ENCODE data around the gene MPZL1. TPM values are rescaled to one million over a fixed set of nuclear protein-coding genes. Genes with fewer than 3 reads are reported as not detected.
A peak's percentile ranks its signal among the peaks of the same experiment; 100 is the strongest.

The MPZL1 gene
- total RNA-seq, 3 donors from 2014 or later, result 43.5 to 86.8 (median 86.2) TPM

DNA sequence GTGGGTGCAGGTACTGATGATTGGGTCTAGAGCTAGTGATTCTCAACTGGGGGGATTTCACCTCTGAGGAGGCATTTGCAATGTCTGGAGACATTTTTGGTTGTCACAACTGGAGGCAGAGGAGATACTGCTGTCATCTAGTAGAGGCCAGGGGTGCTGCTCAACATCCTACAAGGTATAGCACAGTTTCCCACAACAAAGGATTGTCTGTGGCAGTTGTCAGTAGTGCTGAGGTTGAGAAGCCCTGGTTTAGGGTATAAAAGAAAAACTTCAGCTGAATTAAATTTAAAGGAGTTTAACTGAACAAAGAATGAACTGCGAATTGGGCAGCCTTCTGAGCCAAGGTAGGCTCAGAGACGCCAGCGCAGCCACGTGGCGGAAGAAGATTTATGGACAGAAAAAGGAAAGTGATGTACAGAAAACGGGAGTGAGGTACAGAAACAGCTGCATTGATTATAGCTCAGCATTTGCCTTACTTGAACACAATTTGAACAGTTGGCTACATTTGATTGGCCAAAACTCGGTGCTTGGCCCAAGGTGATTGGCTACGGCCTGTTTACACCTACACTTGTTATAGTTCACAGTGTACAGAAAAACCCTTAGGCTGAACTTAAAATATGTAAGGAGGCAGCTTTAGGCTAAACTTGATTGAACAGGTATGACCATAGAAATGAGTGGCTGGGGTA is 40.4 kb downstream of the MPZL1 start:
- no peaks in the 10 kb centered on the region for H3K9me3 ChIP-seq
- intact Hi-C loops (cut with DNase I; ENCODE audit: low total_unique reads), result no loop called here
- no peaks in the 10 kb centered on the region for H3K36me3 ChIP-seq
- TF ChIP-seq POLR2A (IDR thresholded peaks at IDR 0.05) (no peak), POLR2AphosphoS5 (IDR thresholded peaks at IDR 0.05) (no peak)
- TF ChIP-seq, protein P1, sequence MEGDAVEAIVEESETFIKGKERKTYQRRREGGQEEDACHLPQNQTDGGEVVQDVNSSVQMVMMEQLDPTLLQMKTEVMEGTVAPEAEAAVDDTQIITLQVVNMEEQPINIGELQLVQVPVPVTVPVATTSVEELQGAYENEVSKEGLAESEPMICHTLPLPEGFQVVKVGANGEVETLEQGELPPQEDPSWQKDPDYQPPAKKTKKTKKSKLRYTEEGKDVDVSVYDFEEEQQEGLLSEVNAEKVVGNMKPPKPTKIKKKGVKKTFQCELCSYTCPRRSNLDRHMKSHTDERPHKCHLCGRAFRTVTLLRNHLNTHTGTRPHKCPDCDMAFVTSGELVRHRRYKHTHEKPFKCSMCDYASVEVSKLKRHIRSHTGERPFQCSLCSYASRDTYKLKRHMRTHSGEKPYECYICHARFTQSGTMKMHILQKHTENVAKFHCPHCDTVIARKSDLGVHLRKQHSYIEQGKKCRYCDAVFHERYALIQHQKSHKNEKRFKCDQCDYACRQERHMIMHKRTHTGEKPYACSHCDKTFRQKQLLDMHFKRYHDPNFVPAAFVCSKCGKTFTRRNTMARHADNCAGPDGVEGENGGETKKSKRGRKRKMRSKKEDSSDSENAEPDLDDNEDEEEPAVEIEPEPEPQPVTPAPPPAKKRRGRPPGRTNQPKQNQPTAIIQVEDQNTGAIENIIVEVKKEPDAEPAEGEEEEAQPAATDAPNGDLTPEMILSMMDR (IDR thresholded peaks at IDR 0.05), result no peak
- peak overlapping the region; percentile 60 to 79 for H3K27ac ChIP-seq
- DNase-seq (ENCODE audit: low spot score in 2 of 2), result no peak
- no peak overlapping the region for H3K4me3 ChIP-seq
- H3K27me3 ChIP-seq, result no peaks in the 10 kb centered on the region
- peaks cover 7 to 8% of the 10 kb centered on the region in 2 donors for H3K4me1 ChIP-seq

DNA sequence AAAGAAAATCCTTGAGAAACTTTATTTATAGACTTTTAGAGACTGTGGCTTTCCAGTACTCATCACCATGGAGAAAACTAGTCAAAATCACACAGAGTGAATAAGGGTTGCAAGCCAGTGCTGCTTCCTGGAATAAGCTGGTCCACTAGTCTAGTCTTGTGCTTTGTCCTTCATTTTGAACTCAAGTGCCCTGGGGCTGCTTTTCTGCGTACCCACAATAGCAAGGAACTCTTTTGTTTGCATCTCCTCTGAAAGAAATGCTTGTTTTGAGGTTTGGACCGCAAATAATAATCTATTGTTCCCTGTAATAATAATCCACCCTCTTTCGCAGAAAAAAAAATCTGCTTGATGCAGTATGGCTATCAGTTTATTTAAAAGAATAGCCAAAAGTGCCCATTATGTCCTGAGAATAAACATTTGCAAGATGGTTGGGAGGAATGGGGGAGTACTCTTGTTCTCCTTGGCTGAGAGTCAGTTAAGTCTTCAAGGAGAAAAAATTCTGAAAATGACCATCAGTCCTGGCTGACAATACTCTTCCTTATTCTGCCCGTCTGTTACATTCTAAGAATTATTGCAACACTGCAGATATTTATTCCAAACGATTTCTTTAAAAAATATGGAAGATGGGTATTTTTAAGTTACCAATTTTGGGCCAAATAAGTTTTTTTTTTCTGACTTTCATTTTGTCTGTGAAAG is 41.9 kb downstream of the MPZL1 start:
- H3K4me3 ChIP-seq, result peak overlapping the region in 1 of 3 donors; percentile 2
- peak overlapping the region in 1 of 2 donors; percentile 60 for H3K27ac ChIP-seq
- peaks cover 7 to 8% of the 10 kb centered on the region in 2 donors for H3K4me1 ChIP-seq
- intact Hi-C loops (cut with DNase I; ENCODE audit: low total_unique reads), result no loop called here
- H3K36me3 ChIP-seq, result no peaks in the 10 kb centered on the region
- no peak for TF ChIP-seq POLR2A (IDR thresholded peaks at IDR 0.05)
- TF ChIP-seq POLR2AphosphoS5 (IDR thresholded peaks at IDR 0.05), result peak in 1 of 3 donors; percentile 51
- TF ChIP-seq, protein P1 (IDR thresholded peaks at IDR 0.05), result no peak
- peak; percentile 52 to 93 for DNase-seq (ENCODE audit: low spot score in 2 of 2)
- H3K27me3 ChIP-seq, result no peaks in the 10 kb centered on the region
- no peaks in the 10 kb centered on the region for H3K9me3 ChIP-seq

GRCh38 chr1:167764458-167765330 is 42.9 kb downstream of the MPZL1 start:
- intact Hi-C loops (cut with DNase I; ENCODE audit: low total_unique reads), result no loop called here
- H3K4me1 ChIP-seq, result peaks cover 7 to 8% of the 10 kb centered on the region in 2 donors
- DNase-seq (ENCODE audit: low spot score in 2 of 2), result no peak
- H3K4me3 ChIP-seq, result no peak overlapping the region
- TF ChIP-seq POLR2A (IDR thresholded peaks at IDR 0.05), result no peak
- no peak for TF ChIP-seq POLR2AphosphoS5 (IDR thresholded peaks at IDR 0.05)
- TF ChIP-seq, protein P1 (IDR thresholded peaks at IDR 0.05), result no peak
- H3K27me3 ChIP-seq, result no peaks in the 10 kb centered on the region
- H3K27ac ChIP-seq, result no peak overlapping the region
- H3K9me3 ChIP-seq, result no peaks in the 10 kb centered on the region
- no peaks in the 10 kb centered on the region for H3K36me3 ChIP-seq

DNA sequence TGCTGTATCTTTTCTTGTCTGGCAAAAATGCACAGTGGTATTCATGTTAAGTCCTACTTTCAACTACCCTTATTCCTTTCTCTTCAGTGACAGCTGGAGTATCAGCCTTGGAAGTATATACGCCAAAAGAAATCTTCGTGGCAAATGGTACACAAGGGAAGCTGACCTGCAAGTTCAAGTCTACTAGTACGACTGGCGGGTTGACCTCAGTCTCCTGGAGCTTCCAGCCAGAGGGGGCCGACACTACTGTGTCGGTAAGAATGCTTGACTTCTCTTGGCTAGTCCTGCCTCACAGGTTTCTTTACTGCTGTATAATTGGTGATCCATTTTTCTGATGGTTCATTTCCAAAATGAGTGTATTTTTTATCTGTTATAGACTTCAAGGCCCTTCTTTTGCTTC is 43.7 kb downstream of the MPZL1 start:
- Histone ChIP-seq H3K4me3 (no peak overlapping the region), H3K4me1 (peaks cover 7 to 8% of the 10 kb centered on the region in 2 donors), H3K9me3 (no peaks in the 10 kb centered on the region), H3K27ac (no peak overlapping the region), H3K36me3 (no peaks in the 10 kb centered on the region), H3K27me3 (no peaks in the 10 kb centered on the region)
- intact Hi-C loops (cut with DNase I; ENCODE audit: low total_unique reads), result no loop called here
- TF ChIP-seq, protein P1 (IDR thresholded peaks at IDR 0.05), result no peak
- no peak for TF ChIP-seq POLR2A (IDR thresholded peaks at IDR 0.05)
- no peak for TF ChIP-seq POLR2AphosphoS5 (IDR thresholded peaks at IDR 0.05)
- no peak for DNase-seq (ENCODE audit: low spot score in 2 of 2)

All from breast epithelium (tissue), 4 donors.